GM23248 (cell line): ENCODE measurements around the gene DOCK3.

Experiments used
- EZH2 ChIP-seq: fragments of 200-600 bp; sonication (generic); IDR thresholded peaks from 2 replicates; pipeline ENCODE4 v1.6.1; 2018; ENCODE audit warnings: antibody characterized with exemption, mild to moderate bottlenecking; ENCODE audit not compliant: insufficient read depth, poor library complexity, severe bottlenecking
- EZH2phosphoT487 ChIP-seq: fragments of 200-600 bp; sonication (generic); IDR thresholded peaks from 2 replicates; pipeline ENCODE4 v1.6.1; 2018; ENCODE audit warnings: antibody characterized with exemption, moderate library complexity, mild to moderate bottlenecking, low read depth; ENCODE audit not compliant: insufficient read depth

DNA sequence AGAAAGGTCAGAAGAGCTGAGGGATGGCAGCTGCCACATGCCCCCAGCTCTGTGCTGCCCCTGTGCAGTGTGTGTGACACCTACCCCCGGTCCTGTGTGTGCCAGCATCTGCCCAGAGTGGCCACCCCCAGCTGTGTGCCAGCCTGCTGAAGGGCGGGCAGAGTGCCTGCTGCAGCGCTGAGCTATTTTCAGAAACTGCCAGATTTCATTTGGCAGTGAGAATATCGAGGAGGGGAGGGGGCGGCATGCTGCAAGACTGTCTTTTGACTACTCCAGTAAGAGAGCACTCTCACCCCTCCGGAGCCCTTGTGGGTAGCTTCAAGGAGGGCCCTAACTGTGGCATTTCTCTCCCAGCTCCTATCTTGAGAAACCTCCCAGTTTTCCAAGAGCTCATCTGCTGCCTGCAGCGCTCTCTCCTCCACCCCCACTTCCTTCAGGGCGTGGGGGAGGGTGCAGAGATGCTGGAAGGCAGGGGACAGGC is 25.2 kb upstream of the DOCK3 start:
- no peak for TF ChIP-seq EZH2phosphoT487
- no peak for TF ChIP-seq EZH2
